ENCODE data around the gene CD1E.
"Not testable (repeated sequence)": the region's sequence is repeated elsewhere in the genome, so short reads cannot be mapped to it uniquely, and the experiment has no call there.

The CD1E gene

DNA sequence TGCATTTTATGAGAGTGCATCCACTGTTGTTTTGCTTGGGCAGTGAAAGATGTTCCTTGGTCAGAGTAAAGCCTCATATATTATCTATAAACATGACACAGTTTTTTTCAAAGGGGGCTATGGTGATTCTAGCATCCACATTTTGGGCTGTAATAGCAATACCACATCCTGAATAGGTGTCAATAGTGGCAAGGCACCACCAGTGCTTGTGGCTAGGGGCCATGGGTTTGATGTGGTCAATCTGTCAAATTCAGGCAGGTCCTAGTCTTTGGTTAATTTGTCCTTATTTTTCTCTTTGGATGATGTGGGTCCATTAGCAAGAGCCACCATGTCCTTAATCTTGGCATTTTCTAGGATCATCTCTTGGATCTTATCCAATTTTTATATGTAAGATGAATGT, 13.1 kb downstream of the CD1E start:
- no peak for DNase-seq

DNA sequence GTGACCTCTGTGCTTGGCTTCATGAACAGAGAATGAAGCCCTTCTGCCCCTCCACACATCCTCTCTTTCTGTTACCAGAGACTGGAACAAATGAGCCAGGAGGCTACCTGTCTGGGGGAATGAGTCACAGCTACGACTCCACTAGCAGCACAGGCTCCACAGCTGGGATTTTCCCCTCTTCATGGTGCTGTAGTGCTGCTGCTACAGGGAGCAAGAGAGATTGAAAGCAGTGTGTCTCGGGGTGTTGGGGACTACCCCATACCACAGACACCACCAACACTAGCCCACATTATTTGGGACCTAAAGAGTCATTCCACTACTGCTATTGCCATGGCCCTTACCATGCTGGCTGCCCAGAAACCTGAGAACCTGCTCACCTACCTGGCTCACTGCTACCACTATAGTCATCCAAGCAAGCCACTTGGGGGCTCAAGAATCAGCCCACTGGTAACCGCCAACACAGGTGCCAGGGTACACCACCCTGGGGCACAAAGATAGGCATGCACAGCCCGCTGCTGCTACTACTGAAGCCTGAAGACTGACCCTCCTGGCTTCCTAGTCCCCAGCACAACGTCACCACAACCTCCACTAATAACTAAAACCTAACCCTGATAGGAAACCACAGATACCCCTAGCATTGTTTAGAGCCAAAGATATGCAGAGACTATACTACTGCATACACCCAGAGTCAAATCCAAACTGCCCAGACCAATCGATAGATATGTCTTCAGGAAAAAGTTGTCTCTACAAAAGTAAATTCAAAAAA, 17.7 kb downstream of the CD1E start:
- DNase-seq = no peak

DNA sequence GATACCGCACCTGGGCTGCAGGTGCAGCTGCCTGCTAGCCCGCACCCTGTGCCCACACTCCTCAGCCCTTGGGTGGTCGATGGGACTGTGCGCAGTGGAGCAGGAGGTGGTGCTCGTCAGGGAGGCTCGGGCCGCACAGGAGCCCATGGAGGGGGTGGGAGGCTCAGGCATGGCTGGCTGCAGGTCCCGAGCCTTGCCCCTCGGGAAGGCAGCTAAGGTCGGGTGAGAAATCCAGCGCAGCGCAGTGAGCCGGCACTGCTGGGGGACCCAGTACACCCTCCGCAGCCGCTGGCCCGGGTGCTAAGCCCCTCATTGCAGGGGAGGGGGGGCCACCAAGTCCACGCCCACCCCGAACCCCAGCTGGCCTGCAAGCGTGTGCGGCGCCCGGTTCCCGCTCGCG, 20.4 kb downstream of the CD1E start:
- DNase-seq = not testable (repeated sequence)

DNA sequence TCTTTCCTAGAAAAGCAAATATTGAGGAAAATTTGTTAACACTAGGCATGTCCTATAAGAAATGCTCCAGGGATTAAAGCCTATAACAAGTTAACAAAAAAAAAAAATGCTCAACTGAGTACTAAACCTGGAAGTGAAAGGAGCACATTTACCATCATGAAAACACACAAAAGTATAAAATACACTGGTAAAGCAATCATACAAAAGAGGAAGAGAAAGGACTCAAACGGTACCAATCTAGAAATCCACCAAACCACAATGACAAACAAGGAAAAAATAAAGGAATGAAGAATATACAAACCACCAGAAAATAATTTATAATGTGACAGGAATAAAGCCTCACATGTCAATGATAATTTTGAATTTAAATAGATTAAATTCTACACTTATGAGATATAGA, 21.2 kb downstream of the CD1E start:
- DNase-seq = no peak

- no peak for DNase-seq
These were observed 36.6 kb downstream of the CD1E start for GRCh38 chr1:158390331-158390730.

DNA sequence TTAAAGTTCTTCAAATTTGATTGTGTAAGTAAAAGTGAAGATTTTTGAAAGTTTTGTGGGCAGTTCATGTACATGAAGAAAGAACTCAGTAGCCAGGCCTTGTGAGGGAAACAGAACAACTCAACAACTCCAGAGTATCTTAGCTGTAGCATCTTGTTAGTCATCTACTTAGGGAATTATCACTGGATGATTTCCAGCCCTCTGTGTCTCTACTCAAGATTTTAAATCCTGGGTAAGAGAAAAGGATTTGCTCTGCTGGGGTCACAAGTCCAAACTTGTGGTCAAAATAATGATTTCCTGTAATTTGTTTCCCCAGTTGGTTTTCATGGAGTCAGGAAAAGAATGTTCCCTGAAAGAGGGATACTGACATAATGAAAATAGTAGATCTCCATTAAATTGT, 37.4 kb downstream of the CD1E start:
- DNase-seq = no peak

DNA sequence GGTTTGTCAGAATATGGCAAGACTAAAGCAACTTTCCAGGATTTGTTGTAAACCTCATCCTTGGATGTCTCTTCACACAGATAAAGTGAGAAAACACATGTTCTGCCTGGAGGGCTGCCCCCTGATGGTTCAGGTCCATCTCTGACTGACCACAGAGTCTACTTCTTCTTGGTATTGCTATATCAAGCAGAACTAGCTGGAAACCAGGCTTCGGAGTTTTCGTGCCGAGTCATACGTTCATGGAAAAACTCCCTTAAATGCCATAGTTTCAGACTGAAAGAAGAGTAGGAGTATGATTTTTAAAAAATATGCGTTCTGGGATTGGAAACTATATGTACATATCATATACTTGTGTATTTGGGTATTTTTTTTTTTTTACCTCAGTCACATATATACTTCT, 39.8 kb downstream of the CD1E start:
- no peak for DNase-seq

- DNase-seq = no peak
These were observed 43.0 kb downstream of the CD1E start for GRCh38 chr1:158396646-158397045.

- no peak for DNase-seq
These were observed 45.3 kb downstream of the CD1E start, which contains the start of gene OR10T2 for GRCh38 chr1:158398818-158399514. Gene OR10T2 (minus strand): TSS chr1:158399466. CDS start chr1:158399466, 0 bp downstream.

DNA sequence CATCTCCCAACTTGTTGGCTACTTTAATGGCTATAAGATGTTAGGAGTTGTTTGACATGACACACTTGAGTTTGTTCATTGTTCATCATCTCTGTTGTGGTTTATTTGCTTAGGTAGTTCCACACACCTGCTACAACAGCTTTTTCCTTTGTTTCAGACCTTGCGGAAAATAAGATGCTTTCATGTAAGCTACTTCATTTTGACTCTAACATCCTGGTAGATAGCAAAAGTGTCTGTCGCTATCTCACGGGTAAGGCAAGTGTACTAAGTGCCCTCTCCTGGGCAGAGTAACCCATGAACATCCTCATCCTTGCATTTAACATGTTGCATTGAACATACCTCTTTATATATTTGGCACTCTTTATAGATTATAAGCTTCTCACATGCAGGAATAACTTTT, 47.2 kb downstream of the CD1E start:
- no peak for DNase-seq

DNA sequence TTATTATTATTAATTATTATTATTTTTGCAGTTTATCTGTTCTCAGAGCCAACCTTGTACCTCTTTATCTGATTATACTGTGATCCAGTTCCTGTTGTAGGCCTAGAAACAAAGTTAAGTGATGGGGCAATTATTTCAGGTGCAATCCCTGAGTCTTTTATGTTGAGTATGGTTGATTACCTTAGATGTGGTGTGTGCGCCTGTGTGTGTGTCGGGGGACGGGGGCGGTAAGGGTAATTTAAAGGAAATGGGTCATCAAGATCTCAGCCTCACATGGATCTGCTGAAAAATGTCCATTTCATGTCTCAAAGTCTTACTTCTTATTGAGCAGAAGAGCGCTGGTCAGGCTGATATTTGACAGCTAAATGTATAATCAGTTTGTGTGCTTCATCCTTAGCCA, 53.4 kb downstream of the CD1E start:
- DNase-seq = no peak

Data from HCEC 1CT (cell line).